Fibroblast of pulmonary artery (primary cell): Measurements from ENCODE around the gene PLTP.
A peak's percentile ranks its signal among the peaks of the same experiment; 100 is the strongest.

Experiments used
- DNase-seq: peaks from one replicate; pipeline ENCODE4 v3.0.0-alpha.2; 2010; ENCODE audit warnings: low read depth
- H3K4me3 ChIP-seq: replicated peaks from 2 replicates; pipeline ENCODE4 v1.5.1; 2011; ENCODE audit warnings: low read depth, mild to moderate bottlenecking, control low read depth, low read length, moderate library complexity
- TF ChIP-seq, protein P1 (sequence below): IDR thresholded peaks from 2 replicates; pipeline ENCODE4 v1.5.1; 2011; ENCODE audit warnings: mild to moderate bottlenecking, control low read depth, low read length, inconsistent platforms; ENCODE audit errors: missing control alignments

PLTP gene

DNA sequence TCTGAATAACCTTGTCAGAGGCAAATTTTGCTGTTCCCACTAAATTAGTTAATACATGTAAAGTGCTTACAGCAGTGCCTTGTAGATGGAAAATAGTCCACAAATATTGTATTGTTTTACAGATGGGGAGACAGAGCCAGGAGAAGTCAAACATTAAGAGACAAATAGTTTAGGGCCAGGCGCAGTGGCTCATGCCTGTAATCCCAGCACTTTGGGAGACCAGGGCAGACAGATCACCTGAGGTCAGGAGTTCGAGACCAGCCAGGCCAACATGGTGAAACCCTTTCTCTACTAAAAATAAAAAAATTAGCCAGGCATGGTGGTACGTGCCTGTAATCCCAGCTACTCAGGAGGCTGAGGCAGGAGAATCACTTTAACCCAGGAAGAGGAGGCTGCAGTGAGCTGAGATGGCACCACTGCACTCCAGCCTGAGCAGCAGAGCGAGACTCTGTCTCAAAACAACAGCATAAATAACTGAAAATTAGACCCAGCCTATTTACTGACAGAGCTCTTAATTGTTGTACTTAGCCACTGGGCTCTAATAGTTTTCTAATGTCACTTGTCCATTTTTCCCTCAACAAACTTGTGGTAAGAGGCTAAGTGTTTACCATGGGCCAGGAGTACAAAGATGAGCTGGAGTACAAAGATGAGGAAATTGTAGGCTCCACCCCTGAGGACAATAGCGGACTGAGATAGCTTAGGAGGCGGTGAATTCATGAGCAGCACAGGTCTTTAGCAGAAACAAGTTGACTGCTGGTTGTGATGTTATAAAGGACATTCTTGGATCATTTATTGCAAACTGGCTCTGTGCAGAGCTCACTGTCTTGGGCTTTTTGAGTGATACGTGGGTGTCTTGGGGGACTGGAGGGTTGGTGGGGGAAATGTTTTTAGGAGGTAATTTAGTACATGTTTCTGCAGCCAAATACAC, 48.1 kb downstream of the PLTP start:
- no peak overlapping the region for H3K4me3 ChIP-seq
- no peak for DNase-seq
- TF ChIP-seq, protein P1, sequence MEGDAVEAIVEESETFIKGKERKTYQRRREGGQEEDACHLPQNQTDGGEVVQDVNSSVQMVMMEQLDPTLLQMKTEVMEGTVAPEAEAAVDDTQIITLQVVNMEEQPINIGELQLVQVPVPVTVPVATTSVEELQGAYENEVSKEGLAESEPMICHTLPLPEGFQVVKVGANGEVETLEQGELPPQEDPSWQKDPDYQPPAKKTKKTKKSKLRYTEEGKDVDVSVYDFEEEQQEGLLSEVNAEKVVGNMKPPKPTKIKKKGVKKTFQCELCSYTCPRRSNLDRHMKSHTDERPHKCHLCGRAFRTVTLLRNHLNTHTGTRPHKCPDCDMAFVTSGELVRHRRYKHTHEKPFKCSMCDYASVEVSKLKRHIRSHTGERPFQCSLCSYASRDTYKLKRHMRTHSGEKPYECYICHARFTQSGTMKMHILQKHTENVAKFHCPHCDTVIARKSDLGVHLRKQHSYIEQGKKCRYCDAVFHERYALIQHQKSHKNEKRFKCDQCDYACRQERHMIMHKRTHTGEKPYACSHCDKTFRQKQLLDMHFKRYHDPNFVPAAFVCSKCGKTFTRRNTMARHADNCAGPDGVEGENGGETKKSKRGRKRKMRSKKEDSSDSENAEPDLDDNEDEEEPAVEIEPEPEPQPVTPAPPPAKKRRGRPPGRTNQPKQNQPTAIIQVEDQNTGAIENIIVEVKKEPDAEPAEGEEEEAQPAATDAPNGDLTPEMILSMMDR: no peak

DNA sequence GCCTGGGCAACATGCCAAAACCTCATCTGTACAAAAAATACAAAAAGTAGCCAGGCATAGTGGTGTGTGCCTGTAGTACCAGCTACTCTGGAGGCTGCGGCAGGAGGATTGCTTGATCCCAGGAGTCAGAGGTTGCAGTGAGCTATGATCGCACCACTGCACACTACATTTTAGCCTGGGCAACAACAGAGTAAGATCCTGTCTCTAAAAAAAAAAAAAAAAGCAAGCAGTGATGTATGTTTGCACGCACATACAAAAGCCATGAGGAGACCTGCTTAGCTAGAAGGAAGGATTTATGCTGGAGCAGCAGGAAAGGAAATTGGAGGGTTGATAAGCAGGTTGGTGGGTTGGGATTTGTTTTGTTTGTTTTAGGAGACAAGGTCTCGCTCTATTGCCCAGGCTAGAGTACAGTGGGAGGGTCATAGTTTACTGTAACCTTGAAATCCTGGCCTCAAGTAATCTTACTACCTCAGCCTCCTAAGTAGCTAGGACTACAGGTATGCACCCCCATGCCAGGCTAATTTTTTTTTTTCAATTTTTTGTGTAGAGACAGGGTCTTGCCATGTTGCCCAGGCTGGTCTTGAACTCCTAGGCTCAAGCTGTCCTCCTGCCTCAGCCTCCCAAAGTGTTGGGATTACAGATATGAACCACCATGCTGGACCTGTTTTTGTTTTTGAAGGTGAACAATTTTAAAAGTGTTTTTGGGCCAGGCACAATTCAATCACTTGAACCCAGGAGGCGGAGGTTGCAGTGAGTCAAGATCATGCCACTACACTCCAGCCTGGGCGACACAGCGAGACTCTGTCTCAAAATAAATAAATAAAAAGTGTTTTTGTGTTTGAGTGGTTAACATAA, 50.5 kb downstream of the PLTP start:
- TF ChIP-seq, protein P1: no peak
- no peak overlapping the region for H3K4me3 ChIP-seq
- DNase-seq: peak; percentile 29

DNA sequence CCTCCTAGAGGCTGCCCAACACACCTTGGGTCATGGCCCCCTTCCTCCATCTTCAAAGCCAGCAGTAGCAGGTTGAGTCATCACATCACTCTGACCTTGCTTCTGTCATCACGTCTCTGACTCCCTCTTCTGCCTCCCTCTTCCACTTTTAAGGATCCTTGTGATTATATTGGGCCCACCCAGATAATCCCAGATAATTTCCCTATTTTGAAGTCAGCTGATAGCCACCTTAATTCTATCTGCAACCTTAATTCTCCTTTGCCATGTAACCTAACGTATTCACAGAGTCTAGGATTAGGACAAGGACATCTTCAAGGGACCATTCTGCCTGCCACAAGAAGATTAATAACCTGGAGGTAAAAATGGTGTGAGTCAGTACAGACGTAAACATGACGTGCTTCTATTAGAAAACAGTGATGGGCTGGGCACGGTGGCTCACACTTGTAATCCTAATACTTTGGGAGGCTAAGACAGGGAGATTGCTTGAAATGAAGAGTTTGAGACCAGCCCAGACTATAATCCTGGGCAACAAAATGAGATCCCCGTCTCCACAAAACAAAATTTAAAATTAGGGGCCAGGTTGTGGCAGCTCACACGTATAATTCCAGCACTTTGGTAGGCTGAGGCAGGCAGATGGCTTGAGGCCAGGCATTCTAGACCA, 51.3 kb downstream of the PLTP start:
- no peak for DNase-seq
- TF ChIP-seq, protein P1: no peak

DNA sequence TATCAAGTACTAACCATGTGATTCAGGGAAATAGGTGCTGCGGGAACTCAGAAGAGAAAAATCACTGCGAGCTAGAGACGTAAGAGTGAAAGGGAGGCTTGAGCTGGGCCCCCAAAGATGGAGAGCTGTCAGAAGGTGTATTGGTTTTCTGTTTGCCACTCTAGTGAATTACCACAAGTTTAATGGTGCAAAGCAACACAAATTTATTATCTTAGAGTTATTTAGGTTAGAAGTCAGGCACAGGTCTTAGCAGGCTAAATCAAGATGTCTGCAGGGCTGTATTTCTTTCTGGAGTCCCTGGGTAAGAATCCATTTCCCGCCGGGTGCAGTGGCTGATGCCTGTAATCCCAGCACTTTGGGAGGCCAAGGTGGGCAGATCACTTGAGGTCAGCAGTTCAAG, 52.0 kb downstream of the PLTP start:
- DNase-seq: no peak
- H3K4me3 ChIP-seq: no peak overlapping the region
- TF ChIP-seq, protein P1: no peak

More for the DNA sequence above, 51.3 kb downstream of the PLTP start:
- H3K4me3 ChIP-seq: no peak overlapping the region

DNA sequence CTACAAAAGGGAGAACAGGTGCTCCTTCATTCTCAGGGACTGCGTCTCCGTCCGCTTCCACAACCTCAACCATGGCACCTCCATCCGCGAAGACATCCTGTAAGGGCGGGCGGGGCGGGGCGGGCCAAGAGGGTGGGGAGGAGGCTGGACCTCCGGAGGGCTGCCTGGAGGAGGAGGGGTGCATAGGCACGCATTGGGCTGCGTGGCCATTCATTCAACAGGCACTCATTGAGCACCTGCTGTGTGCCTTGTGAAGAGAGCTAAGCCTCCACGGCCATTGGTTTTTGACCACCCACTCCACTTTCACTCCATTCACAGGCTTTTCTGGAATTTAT, 54.1 kb downstream of the PLTP start:
- no peak for DNase-seq
- H3K4me3 ChIP-seq: peak overlapping the region; percentile 73

More for the DNA sequence above, 54.1 kb downstream of the PLTP start:
- TF ChIP-seq, protein P1: no peak
